Astrocyte of the spinal cord (primary cell): ENCODE data around the gene USP8.
A peak's percentile ranks its signal among the peaks of the same experiment; 100 is the strongest.
"Not testable (repeated sequence)": the region's sequence is repeated elsewhere in the genome, so short reads cannot be mapped to it uniquely, and the experiment has no call there.

Experiments used
- DNase-seq: peaks from one replicate; pipeline ENCODE4 v3.0.0; 2011; ENCODE audit warnings: low read depth, low spot score
- H3K4me3 ChIP-seq: 2 replicates; pipeline ENCODE4 v1.5.1; 2011; ENCODE audit warnings: low read depth, mild to moderate bottlenecking, low read length, moderate library complexity
- in situ Hi-C: cut with HindIII; loops from 2 replicates; pipeline ENCODE4 v1.10.0; 2017; ENCODE audit warnings: low sequenced_read_pairs
- TF ChIP-seq, protein P1 (sequence below): IDR thresholded peaks from 2 replicates; pipeline ENCODE4 v1.5.1; 2012; ENCODE audit warnings: low read depth, mild to moderate bottlenecking, low read length, inconsistent platforms

Gene USP8

GRCh38 chr15:50425219-50425618 lies 1.0 kb downstream of the USP8 start:
- TF ChIP-seq, protein P1, sequence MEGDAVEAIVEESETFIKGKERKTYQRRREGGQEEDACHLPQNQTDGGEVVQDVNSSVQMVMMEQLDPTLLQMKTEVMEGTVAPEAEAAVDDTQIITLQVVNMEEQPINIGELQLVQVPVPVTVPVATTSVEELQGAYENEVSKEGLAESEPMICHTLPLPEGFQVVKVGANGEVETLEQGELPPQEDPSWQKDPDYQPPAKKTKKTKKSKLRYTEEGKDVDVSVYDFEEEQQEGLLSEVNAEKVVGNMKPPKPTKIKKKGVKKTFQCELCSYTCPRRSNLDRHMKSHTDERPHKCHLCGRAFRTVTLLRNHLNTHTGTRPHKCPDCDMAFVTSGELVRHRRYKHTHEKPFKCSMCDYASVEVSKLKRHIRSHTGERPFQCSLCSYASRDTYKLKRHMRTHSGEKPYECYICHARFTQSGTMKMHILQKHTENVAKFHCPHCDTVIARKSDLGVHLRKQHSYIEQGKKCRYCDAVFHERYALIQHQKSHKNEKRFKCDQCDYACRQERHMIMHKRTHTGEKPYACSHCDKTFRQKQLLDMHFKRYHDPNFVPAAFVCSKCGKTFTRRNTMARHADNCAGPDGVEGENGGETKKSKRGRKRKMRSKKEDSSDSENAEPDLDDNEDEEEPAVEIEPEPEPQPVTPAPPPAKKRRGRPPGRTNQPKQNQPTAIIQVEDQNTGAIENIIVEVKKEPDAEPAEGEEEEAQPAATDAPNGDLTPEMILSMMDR, result no peak
- peak overlapping the region; percentile 78 for H3K4me3 ChIP-seq
- in situ Hi-C loops, result no loop called here
- no peak for DNase-seq

DNA sequence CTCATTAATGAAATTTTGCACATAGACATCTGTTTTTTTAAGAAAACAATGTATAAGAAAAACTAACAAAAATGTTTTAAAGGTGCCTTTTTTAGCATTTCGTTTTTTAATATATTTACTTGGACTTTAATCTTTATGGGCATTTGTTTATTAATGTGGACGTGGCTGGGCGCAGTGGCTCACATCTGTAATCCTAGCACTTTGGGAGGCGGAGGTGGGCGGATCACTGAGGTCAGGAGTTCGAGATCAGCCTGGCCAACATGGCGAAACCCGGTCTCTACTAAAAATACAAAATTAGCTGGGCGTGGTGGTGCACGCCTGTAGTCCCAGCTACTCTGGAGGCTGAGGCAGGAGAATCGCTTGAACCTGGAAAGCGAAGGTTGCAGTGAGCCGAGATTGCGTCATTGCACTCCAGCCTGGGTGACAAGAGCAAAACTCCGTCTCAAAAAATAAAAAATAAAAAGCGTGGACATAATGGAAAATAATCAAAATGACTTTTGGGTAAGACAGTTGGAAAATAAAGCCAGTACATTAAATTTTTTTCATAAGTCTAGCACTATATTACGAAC lies 1.6 kb downstream of the USP8 start:
- in situ Hi-C loops, H3K4me3 ChIP-seq, DNase-seq: not testable (repeated sequence)

DNA sequence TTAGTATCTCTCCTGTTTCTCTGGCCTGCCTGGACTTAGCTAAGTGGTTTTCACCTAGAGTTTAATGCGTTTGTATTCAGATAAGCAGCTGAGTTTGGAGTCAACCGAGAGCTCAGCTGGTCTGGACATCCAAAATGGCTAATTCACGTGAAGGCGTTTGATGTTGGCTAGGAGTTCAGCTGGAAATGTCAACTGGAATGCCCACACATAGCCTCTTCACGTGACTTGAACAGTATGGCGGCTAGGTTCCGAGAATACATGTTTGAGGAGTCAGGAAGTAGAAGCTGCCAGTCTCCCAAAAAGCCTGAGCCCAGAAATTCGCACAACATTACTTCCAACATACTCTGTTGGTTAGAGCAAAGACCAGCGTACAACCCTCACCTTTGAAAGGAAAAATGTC lies 2.2 kb downstream of the USP8 start:
- TF ChIP-seq, protein P1, result no peak

DNA sequence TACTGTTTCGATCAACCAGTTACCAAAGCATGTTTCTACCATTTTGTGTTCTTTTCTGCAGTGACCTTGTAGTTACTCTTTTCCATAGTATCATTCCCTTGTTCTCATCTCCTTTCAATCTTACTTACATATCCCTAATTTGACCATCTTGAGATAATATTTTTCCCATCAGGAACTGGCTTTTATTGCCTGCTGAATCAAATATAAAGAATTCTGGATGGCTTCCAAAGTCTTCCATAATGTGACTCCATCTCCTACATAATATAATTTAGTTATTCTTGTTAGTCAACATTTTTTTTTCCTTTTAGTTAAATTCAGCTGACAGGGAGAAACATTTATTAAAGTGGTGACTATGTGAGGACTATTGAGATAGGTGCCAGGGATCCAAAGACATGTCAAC lies 7.0 kb downstream of the USP8 start:
- H3K4me3 ChIP-seq, result no peak overlapping the region
- TF ChIP-seq, protein P1, result no peak
- in situ Hi-C loops, result no loop called here
- DNase-seq, result no peak

More for the DNA sequence above, 2.2 kb downstream of the USP8 start:
- in situ Hi-C loops, result no loop called here
- H3K4me3 ChIP-seq, result no peak overlapping the region
- DNase-seq, result no peak

DNA sequence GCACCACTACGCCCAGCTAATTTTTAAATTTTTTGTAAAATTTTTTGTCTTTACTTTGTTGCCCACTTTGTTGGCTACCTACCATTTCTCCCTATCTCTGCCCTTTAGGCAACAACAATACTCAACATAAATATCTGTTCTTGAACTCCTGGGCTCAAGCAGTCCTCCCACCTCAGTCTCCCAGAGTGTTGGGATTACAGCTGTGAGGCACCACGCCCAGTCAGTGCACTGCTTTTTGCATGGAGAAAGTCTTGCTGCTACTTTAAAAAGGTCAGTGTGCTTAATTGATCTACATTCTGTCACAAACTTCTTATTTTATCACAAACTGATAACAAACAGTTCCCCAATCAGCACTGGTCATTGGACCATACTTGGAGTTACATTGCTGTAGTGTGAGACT lies 8.0 kb downstream of the USP8 start:
- TF ChIP-seq, protein P1, result no peak
- no peak overlapping the region for H3K4me3 ChIP-seq
- no peak for DNase-seq
- in situ Hi-C loops, result no loop called here

DNA sequence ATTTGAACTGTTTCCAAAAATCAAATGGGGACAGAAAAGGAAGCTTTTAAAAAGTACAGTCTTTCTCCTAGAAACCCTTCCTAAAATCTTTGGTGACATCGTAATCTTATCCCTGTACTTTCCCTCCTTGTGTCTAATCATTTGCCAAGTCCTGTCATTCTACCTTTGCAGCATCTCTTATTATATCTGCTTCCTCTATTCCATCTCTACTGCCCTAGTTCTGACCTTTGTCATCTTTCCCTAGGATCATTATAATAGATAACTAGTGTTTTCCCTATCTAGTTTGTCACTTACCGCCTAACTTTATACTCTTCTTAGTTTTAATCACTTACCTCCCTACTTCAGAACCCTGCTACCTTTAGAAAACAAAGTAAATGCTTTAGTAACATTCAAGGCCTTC lies 11.6 kb downstream of the USP8 start:
- in situ Hi-C loops, result no loop called here
- TF ChIP-seq, protein P1, result no peak
- DNase-seq, result no peak

GRCh38 chr15:50438251-50438650 lies 14.0 kb downstream of the USP8 start:
- TF ChIP-seq, protein P1, result no peak
- H3K4me3 ChIP-seq, result no peak overlapping the region
- no peak for DNase-seq
- in situ Hi-C loops, result no loop called here

More for the DNA sequence above, 11.6 kb downstream of the USP8 start:
- no peak overlapping the region for H3K4me3 ChIP-seq
